Spleen (tissue), 11 donors: ENCODE results near the gene GRM3. TPM values are rescaled to one million over a fixed set of nuclear protein-coding genes. Genes with fewer than 3 reads are reported as not detected.

Source experiments
- DNase-seq: peaks from one replicate; pipeline ENCODE4 v3.0.0-alpha.2; 2020
- H3K27ac ChIP-seq, 8 donors: fragments of 200-600 bp; sonication (generic) in 7 of 8; 1 replicate in 4 of 8; 2 replicates in 4 of 8; pipeline versions ENCODE4 v1.5.0 to v1.8.0; 2016 to 2021; ENCODE audit warnings: inconsistent platforms in 4 of 8, mild to moderate bottlenecking in 4 of 8, moderate library complexity in 1 of 8
- H3K27me3 ChIP-seq, 7 donors: fragments of 200-600 bp; sonication (generic) in 6 of 7; replicated peaks in 1 of 7; 1 replicate in 4 of 7; 2 replicates in 3 of 7; pipeline versions ENCODE4 v1.5.0 to v1.8.0; 2016 to 2021; ENCODE audit warnings: inconsistent platforms in 3 of 7, mild to moderate bottlenecking in 1 of 7
- H3K36me3 ChIP-seq, 6 donors: fragments of 200-600 bp; sonication (generic) in 5 of 6; 1 replicate in 4 of 6; 2 replicates in 2 of 6; pipeline versions ENCODE4 v1.5.0 to v1.8.0; 2016 to 2021; ENCODE audit warnings: inconsistent platforms in 2 of 6
- H3K4me1 ChIP-seq, 6 donors: fragments of 200-600 bp; sonication (generic) in 5 of 6; 1 replicate in 3 of 6; 2 replicates in 3 of 6; pipeline versions ENCODE4 v1.5.0 to v1.8.0; 2016 to 2021; ENCODE audit warnings: inconsistent platforms in 3 of 6
- H3K4me3 ChIP-seq, 8 donors: fragments of 200-600 bp; sonication (generic) in 7 of 8; 1 replicate in 4 of 8; 2 replicates in 4 of 8; pipeline versions ENCODE4 v1.5.0 to v1.8.0; 2016 to 2021; ENCODE audit warnings: inconsistent platforms in 4 of 8, mild to moderate bottlenecking in 4 of 8, moderate library complexity in 2 of 8
- H3K9me3 ChIP-seq, 8 donors: fragments of 200-600 bp; sonication (generic) in 7 of 8; 1 replicate in 4 of 8; 2 replicates in 4 of 8; pipeline versions ENCODE4 v1.5.0 to v1.8.0; 2016 to 2021; ENCODE audit warnings: inconsistent platforms in 4 of 8
- POLR2A ChIP-seq, 3 donors: fragments of 450-650 bp; IDR thresholded peaks; one replicate each; pipeline ENCODE4 v1.5.1; 2017; ENCODE audit warnings: antibody characterized with exemption in 3 of 3, mild to moderate bottlenecking in 1 of 3
- POLR2AphosphoS5 ChIP-seq, 3 donors: sonication (generic); formaldehyde crosslinking; IDR thresholded peaks; one replicate each; pipeline ENCODE4 v1.5.1; 2017; ENCODE audit warnings: antibody characterized with exemption in 3 of 3
- WGBS, 5 donors: extraction: QIAGEN DNeasy Blood & Tissue Kit in 3 of 5; methylation state at CpG; one replicate each; pipeline versions ENCODE4 v1.1.5 to v1.1.7; 2013 to 2018; 5-methylcytosine and 5-hydroxymethylcytosine counted together
- intact Hi-C: fragments of 100-400 bp; cut with DNase I; formaldehyde crosslinking; loops from one replicate; pipeline ENCODE4 v1.15.0; 2023; ENCODE audit warnings: low total_unique reads
- polyA plus RNA-seq, 3 donors: library from polyadenylated mRNA; stranded (reverse); fragments of 200-250 nt; gene quantifications; one replicate each; pipeline ENCODE4 v1.2.1, GENCODE V29; 2013
- total RNA-seq, 7 donors: library from RNA; depleted of rRNA in 3 of 7; stranded (reverse); fragments of >200 nt in 3 of 7; fragmentation: NEBNext Ultra II Directional in 4 of 7; extraction: Animal tissue kit (Norgen Biotek cat#: 25700) in 4 of 7; gene quantifications; one replicate each; pipeline versions ENCODE4 v1.1.0 to v1.2.1, GENCODE V29; 2016 to 2021
- TF ChIP-seq, protein P1 (sequence below), 11 experiments: fragments of 200-600 bp in 7 of 11; fragments of 450-650 bp in 4 of 11; sonication (generic) in 4 of 11; IDR thresholded peaks in 8 of 11; conservative IDR thresholded peaks in 3 of 11; 1 replicate in 7 of 11; 2 replicates in 4 of 11; pipeline versions ENCODE4 v1.4.0 to v1.8.0; 2016 to 2021; ENCODE audit warnings: antibody characterized with exemption in 11 of 11, inconsistent platforms in 4 of 11, mild to moderate bottlenecking in 1 of 11
- donor health status: healthy with polysubstance abuse.
- donor health status: DM: no; HTN: no; CAD: no; lungs with moderate emphysema.
- donor health status: DM: no; HTN: no; CAD: no.
- donor health status: Bipolar disorder and iron deficiency.
- donor health status: healthy.
- donor health status: DM: no; HTN: no; CAD: no.
- donor health status: DM: yes; HTN: yes; CAD: no.

GRM3 gene
- total and polyA plus RNA-seq, 10 donors: 0.21 to 0.37 TPM; not detected in 8

DNA sequence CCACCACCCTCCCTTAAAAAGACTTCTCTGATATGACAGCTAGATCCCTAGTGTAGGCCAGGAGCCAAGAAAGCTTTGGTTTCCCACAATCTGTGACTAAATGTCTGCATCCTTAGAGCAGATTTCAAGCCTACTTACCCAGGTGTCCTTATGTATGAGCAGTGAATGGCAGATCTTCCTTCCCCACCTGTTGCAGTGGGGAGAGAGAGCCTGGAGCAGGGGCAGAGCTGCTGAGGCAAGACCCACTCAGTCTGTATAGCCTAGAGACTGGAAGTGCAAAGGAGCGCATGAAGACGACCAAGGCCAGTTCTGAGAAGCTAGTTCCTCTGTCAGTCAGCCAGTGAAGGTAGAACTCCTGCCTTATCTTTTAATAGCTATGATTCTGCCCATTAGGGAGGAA, 180.1 kb downstream of the GRM3 start:
- WGBS, 5 donors: 68 to 88% (median 81%) methylated on average over 2 of the region's 2 CpGs
- no peak overlapping the region for H3K27ac ChIP-seq
- H3K4me3 ChIP-seq: no peak overlapping the region
- no peaks in the 10 kb centered on the region for H3K9me3 ChIP-seq
- no peaks in the 10 kb centered on the region for H3K36me3 ChIP-seq
- H3K4me1 ChIP-seq: no peaks in the 10 kb centered on the region
- intact Hi-C loops: no loop called here
- TF ChIP-seq POLR2AphosphoS5 (IDR thresholded peaks at IDR 0.05) (no peak), POLR2A (IDR thresholded peaks at IDR 0.05) (no peak)
- TF ChIP-seq, protein P1, sequence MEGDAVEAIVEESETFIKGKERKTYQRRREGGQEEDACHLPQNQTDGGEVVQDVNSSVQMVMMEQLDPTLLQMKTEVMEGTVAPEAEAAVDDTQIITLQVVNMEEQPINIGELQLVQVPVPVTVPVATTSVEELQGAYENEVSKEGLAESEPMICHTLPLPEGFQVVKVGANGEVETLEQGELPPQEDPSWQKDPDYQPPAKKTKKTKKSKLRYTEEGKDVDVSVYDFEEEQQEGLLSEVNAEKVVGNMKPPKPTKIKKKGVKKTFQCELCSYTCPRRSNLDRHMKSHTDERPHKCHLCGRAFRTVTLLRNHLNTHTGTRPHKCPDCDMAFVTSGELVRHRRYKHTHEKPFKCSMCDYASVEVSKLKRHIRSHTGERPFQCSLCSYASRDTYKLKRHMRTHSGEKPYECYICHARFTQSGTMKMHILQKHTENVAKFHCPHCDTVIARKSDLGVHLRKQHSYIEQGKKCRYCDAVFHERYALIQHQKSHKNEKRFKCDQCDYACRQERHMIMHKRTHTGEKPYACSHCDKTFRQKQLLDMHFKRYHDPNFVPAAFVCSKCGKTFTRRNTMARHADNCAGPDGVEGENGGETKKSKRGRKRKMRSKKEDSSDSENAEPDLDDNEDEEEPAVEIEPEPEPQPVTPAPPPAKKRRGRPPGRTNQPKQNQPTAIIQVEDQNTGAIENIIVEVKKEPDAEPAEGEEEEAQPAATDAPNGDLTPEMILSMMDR (IDR thresholded peaks at IDR 0.05 in 8 of 11, conservative IDR thresholded peaks at IDR 0.05 in 3 of 11): no peak
- no peaks in the 10 kb centered on the region for H3K27me3 ChIP-seq
- no peak for DNase-seq

DNA sequence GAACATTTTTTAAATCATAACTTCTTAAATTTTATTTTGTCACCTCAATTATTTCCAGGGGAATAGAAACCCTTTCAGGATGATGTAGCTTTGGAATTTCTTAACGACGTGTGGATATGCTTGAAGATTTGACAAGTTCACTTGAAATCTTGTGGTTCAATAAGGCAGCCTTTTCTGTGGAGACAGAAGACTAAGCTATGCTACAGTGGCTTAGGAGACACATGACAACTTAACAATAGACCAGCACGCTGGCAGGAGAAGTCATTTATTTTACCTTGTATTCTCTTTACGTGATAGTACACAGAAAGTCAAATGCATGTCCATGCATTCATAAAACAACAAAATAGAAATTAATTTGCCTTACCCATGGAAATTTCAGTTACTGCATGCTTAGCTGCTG, 181.6 kb downstream of the GRM3 start:
- Histone ChIP-seq H3K9me3 (no peaks in the 10 kb centered on the region), H3K4me1 (no peaks in the 10 kb centered on the region), H3K4me3 (no peak overlapping the region), H3K27ac (no peak overlapping the region), H3K36me3 (no peaks in the 10 kb centered on the region), H3K27me3 (no peaks in the 10 kb centered on the region)
- WGBS, 5 donors: 81 to 88% (median 83%) methylated on average over 4 of the region's 4 CpGs
- TF ChIP-seq, protein P1 (IDR thresholded peaks at IDR 0.05 in 8 of 11, conservative IDR thresholded peaks at IDR 0.05 in 3 of 11): no peak
- TF ChIP-seq POLR2AphosphoS5 (IDR thresholded peaks at IDR 0.05) (no peak), POLR2A (IDR thresholded peaks at IDR 0.05) (no peak)
- DNase-seq: no peak
- intact Hi-C loops: no loop called here

DNA sequence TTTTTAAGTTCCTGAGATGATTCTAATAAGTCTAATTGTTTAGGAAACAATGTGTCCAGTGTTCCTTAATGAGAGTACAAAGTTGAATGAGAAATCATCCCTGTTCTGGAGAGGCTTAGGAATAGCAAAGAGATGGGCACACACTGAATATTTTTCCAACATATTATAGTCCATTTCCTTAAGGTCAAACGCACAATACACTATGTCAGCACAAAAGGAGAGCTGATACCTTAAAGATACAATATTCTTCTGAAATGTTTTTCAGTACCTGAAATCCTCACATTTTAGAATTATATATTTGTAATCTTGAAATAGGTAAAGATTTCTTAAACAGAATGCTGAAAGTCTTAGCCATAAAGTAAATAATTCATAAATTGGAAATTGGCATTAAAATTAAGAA, 183.2 kb downstream of the GRM3 start:
- no peaks in the 10 kb centered on the region for H3K27me3 ChIP-seq
- H3K9me3 ChIP-seq: no peaks in the 10 kb centered on the region
- TF ChIP-seq POLR2AphosphoS5 (IDR thresholded peaks at IDR 0.05) (no peak), POLR2A (IDR thresholded peaks at IDR 0.05) (no peak)
- TF ChIP-seq, protein P1 (IDR thresholded peaks at IDR 0.05 in 8 of 11, conservative IDR thresholded peaks at IDR 0.05 in 3 of 11): no peak
- intact Hi-C loops: no loop called here
- DNase-seq: no peak
- no peak overlapping the region for H3K27ac ChIP-seq
- WGBS, 5 donors: 80 to 94% (median 83%) methylated on average over 1 of the region's 1 CpG
- H3K36me3 ChIP-seq: no peaks in the 10 kb centered on the region
- H3K4me1 ChIP-seq: no peaks in the 10 kb centered on the region
- H3K4me3 ChIP-seq: no peak overlapping the region

DNA sequence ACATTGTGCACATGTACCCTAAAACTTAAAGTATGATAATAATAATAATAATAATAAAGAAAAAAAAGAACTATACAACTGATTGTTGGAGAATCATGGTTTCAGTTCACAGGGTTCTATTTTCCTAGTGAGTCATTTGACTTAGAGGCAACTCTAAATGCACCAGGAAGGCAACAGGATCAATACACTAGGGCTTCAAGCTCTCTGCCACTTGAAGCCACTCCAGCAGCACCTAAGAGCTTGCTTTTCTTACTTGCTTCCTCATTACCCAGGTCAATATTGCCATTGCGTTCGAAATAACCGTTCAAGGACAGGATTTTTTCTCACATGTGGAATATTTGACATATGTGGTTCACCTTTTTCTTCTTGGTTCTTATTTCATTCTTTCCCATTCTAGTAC, 189.7 kb downstream of the GRM3 start:
- Histone ChIP-seq H3K27ac (no peak overlapping the region), H3K27me3 (no peaks in the 10 kb centered on the region), H3K36me3 (no peaks in the 10 kb centered on the region), H3K9me3 (no peaks in the 10 kb centered on the region), H3K4me1 (no peaks in the 10 kb centered on the region), H3K4me3 (no peak overlapping the region)
- TF ChIP-seq, protein P1 (IDR thresholded peaks at IDR 0.05 in 8 of 11, conservative IDR thresholded peaks at IDR 0.05 in 3 of 11): no peak
- no peak for TF ChIP-seq POLR2AphosphoS5 (IDR thresholded peaks at IDR 0.05)
- TF ChIP-seq POLR2A (IDR thresholded peaks at IDR 0.05): no peak
- intact Hi-C loops: loop anchor here (10.0 kb wide), 1 partner anchor 259 kb away; no protein-coding TSS in a partner anchor
- WGBS, 5 donors: 82 to 98% (median 91%) methylated on average over 3 of the region's 3 CpGs
- no peak for DNase-seq
